Measurements from ENCODE around the gene DSCAML1.

Gene DSCAML1

DNA sequence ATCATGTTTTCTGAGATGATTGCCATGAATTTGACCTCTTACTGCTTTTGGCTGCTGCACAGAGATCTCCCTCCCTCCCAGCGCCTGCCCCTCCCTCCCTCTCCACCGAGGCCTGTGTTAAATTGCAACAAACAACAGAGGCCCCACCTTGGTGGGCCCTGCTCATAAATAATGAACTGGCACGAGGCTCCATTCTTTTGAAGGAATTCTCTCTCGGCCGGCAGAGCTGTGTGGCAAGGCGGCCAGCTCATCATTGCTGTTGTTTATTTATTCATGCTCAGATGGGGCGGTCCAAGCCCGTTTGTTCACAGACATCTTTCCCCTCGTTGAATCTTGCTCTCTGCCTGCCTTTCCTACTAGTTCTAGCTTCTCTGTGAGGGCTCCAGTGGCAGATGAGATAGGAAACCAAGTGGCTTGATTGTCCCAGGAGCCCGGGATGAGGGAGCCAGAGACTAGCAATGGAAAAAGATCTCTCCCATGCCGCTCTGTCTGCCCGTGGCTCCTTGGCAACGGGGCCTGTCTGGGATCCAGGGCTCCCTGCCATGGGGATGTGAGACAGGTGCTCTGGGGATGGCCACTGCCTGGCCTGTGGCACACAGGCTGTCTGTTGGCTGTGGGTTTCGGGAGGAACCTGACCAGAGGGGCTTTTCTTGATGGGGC, 192.6 kb downstream of the DSCAML1 start:
- DNase-seq, result no peak

DNA sequence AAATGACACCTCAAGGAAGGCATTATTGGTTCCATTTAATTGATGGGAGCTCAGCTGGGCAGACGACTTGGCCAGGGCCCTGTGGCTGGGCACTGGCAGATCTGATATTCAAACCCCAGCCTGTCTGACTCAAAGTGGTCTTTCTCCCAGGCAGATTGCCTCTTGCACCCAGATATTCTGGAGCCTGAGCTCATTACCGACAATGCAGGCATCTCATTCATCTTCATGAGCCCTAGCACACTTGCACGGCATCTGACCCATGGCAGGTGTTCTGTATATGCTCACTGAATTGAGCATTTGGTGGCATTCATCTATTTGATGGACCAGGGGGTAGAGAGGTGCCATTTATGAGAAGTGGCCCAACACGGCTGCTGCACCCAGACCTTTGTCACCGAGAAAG, 193.1 kb downstream of the DSCAML1 start:
- no peak for DNase-seq

DNA sequence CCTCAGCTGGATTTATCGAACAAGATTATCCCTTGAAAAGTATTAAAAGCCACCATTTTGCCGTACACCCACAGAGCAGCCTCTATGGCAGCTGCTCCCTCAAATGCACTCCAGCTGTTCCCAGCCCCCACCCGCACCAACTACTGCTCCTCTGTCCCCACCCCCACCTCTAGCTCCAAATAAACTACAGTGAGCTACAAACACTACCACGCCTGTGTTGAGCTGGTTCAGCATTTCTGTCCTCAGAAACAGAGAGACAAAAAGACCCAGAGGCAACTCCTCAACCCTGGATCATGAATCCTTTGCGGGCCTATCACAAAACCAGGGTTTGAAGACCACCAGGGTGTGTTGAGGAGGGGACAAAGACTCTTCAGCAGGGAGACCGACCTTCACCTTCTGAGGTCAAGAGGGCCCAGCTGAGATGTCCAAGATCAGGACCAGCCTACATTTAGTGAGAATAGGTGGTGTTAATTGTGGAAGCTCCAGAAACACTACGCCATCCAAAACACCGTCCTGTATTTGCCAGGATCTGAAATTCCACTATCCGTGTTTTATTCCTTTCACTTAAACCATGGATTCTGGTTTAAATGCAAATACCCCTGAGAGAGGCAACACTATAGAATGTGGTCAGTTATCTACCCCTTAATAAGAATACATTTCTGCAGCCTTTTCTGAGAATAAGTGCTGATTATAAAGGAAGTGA, 195.9 kb downstream of the DSCAML1 start:
- DNase-seq, result no peak

DNA sequence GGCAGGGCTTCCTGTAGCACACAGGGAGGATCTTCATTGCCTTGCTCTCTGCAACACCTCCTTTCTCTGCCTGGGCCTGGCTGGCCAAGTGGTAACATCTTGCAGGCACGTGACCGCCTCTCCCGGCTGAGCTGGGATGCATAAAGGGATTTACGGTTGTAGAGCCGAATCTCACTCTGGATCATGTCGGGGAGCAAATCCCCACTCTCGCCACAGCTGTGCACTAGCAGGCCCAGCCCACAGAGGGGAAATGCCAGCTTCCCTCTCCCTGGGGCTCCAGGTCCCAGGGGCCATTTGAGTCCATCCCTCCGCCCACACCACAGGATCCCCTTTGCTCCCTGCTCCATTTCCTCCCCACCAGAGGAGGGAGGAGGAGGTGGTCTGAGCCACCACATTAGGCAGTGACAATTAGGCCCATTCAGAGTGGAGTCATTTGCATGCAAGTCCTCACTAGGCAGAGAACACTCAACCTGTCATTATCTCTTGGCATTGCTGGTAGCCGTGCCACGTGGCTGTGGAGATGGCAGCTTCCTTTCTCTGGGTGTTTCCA, 196.7 kb downstream of the DSCAML1 start:
- DNase-seq, result no peak

DNA sequence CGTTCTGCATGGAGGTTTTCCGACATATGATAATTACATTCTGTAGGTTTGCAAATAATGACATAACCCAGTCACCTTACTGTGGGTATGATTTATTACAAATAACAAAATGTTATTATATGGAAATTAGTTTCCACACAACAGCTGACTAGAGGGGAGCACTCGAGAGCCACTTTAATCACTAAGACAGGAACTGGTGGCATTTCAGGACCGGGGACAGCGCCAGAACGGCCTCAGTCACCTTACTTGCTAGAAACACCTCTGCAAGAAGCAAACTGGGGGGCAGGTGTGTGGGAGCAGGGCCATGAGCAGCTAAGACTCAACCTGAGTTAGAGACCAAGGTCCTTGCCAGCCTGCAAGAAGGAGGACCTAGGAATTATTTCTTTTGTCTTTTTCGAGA, 199.9 kb downstream of the DSCAML1 start:
- DNase-seq, result no peak

DNA sequence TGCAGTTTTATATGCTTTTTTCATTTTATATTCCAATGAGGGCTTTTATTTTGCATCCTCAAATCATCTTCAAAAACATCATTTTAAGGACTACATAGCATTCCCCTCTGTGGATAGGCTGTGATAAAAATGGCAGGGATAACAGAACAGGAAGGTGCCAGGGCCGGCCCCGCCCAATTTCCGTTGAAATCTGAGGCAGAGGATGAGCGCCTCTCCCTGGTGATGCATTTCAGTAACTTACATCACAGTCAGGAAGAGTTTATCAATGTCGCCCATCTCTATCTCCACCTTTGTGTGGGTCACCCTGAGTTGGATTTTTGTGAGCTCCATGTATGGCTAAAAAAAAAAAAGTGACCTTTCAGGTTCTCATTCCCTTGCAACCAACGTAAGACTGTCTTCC, 201.6 kb downstream of the DSCAML1 start:
- no peak for DNase-seq

DNA sequence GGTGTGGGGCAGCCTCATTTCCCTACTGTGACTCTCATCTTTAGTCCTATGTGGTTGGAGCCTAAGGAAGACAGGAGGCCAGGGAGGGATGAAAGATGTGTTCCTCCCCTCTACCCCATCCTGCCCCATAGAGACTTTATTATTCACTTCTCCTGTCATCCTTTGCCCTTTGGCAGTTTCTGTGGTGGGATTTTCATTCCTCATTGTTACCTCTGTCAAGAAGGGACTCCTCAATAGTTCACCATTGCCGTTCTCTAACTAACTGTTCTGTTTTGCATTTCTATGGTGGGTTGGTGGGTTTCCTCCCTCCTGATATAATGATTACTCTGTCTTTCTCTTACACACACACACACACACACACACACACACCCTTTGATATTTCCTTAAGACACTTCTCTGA, 202.3 kb downstream of the DSCAML1 start:
- no peak for DNase-seq

DNA sequence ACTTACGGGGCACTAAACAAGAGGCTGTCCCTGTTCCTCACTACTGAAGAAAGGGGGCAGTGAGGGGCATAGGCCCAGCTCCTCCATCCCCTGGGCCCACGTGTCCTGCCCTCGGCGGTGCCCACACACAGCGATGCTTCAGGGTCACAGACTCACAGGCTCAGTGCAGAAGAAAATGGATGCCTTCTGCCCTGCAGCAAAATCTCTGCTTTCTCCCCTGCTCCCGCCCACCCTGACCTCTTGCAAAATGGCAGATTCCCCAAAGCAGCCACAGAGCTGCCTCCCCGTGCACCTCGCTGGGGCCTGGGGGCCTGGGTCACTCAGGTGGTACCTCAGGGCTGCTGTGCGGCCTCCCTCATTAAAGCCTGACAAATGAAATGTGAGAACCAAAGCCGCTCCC, 204.0 kb downstream of the DSCAML1 start:
- DNase-seq, result no peak

DNA sequence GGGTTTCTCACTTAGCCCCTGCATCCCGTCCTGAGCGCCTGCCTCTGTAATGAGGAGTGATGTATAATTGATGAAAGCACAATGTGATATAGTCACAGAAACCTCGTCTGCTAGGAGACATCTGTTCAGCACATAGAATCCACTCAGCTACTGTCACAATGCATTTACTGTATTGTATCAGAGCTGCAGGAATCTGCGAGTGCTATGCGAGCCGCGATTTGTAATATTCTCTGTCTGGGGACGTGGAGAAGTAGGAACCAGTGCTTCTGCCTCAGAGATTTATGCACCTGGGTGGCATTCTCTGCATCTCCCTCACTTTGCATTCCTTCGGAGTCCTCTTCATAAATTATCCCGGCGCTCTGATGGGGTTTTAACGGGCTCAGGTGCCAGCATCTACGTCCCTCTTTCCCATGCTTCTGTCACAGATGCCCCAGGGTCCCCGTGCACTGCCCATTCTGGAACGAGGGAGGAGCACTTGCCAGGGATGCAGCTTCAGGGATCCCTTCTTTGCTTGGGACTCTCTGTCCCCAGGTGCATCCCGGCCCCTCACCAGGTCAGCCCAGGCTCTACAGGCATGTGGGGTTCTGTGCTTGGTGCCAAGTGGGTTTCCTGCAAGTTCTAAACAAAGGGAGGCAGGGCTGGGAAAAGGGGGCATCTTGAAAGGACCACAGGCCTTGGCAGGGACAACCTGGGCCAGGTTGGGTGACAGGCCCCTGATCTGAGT, 205.5 kb downstream of the DSCAML1 start:
- no peak for DNase-seq

DNA sequence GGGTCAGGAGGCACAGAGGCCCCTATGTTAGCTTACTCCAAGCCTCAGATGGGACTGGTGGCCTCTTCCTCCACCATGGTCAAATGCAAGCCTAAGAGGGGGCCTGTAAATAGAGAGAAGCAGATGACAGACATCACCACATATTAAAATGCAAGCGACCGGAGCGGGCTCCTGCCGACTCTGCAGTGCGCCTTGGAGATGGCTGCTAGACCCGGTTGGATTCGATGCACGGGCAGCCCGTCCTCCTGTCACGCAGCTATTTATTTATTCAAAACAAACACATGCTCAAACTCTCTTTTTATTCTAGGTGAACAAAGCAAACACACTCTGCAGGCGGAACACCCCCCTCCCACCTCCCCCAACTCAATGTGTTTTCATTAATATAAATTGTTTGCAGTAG, 208.0 kb downstream of the DSCAML1 start:
- no peak for DNase-seq

DNA sequence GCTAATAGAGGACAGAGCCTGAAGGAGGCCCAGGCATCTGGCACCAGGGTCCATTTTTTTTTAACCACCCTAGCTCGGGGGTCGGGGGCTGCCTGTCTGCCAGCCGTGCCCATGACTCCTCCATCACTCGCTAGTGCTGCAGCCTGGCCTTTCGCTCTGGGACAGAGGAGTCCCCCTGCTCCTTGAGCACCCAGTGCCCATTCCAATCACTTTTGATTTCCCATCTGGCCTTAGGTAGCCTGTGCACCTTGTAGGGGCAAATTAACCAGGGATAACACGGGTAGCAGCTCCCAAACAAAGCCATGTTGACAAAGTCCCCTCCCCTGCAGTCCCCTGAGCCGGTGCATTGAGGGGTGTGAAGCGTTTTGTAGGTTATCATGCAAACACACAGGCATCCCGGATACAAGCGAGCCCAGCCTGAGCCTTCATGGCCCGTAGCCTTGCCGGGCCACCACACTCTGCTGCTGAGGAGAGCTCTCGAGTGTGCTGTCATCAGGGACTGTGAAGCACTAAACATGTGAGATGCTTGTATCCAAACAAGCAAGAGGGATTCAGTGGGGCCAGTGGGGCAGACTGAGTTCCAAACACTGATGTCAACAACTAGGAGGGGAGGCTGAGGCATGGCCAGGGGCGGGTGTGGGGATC, 208.7 kb downstream of the DSCAML1 start:
- no peak for DNase-seq

DNA sequence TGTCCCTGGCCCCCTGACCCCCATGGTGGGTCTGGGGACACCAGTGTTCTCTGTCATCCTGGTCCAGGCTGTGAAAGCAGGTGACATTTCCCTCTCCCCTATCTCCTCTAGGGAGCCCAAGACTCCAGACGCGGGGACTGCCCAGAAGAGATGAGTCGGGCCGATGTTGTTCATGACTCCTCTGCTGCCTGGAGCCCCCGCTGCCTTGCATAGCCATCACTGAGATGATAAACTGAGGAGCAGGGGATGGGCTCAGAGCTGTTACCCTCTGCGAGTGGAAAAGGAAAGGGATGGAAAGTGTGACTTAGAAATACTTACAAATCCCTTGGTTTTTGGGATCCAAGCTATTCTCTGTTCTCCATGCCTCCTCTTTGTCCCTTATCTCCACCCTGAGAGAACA, 209.6 kb downstream of the DSCAML1 start:
- DNase-seq, result no peak

DNA sequence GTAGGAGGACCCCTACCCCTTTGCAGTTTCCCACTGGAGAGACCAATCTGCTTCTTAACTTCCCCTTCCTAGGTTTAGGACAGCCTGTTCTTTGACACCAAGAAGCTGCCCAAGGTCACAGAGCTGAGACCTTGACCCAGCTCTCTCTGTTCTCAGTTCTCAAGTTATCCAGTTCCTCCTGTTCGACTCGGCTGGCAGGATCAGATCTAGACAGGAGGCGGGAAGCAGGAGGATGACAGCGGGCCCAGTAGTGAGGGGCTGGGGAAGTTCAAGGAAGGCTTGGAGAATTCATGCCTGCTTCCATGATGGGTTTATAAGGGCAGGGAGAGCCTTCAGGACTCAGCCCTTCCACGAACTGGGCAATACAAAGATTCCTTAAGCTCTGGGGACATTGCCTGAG, 210.6 kb downstream of the DSCAML1 start:
- DNase-seq, result no peak

DNA sequence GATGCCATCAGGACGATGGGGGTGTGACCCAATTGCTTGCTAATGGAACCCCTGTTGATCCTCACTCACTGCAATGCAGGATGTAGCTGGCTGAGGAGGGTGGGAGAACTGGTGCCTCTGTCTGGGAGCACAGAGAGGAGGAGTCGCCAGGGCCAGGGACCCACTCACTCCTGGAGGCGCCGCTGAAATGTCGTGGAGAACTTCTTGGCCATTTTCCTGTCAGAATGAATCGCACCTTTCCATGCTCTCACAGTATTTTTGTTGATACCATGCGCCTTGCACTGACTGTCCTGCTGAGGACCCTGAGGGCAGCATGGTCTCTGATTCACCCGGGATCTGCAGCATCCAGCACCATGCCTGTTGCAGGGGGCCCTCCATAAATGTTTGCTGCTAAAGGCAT, 211.4 kb downstream of the DSCAML1 start:
- no peak for DNase-seq

DNA sequence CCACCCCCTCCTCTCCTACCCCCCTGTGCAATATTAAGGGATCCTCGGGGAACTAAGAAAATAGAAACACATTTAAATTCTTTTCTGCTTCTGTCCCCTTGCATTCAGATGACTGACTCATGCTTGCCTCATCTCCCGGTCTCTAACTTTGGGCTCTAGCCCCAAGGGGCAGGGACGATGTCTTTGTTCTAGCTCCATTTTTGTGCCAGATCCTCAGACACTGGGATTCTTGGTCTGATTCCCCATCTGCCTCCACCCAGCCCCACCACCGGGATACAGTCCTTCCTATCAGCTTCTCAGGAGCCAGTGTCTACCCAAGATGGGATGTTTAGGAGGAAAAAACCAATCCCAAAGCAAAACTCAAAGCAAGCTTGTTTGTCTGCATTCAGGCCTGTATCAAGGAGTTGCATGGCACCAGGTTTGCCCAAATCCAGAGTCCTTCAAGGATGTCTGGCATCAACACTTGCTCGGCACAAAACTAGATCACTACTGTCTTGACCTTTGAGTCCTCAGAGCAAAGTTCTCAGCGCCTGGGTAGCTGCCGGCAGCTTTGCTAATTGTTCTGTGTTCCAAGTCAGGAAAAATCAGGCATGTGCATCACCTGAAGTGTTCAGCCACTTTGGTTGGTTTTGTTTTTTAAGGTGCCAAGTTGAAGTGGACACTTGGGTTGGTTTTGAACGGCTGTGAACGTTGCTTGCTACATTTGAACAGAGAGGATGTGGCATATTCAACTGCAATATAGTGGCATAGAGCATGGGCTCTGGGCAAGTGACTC, 212.8 kb downstream of the DSCAML1 start:
- no peak for DNase-seq

DNA sequence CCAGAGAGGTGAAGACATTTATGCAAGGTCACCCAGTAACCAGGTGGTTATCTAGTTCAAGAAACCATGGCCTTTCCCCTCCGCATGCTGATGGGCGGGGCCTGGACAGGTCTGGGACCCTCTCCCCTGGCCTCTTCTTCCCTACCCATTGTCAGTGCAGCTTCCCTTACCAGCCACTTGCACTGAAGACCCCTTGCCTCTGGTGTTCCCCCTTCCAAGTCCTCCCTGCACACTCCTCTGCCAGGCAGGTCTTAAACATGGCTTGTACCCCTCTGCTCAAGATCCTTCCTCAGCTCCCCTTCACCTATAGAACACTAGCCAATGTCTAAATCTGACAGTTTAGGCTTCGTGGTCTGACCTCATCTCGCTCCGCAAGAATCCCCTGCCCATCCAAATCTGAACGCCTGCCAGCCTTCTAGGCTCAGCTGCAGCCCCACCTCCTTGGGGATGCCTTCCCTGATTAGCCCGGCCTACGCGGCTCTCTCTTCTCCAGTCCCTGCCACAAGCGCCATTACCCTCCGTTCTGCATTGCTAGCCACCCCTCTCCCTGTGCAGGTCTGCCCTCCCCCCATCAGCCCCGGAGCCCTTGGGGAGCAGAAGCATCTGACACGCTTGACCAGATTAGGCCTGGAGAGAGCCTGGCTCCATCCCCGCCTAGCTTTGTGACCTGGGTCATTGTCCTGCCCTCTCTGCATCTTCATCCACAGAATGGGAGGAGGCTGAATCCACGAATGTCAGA, 213.8 kb downstream of the DSCAML1 start:
- DNase-seq, result no peak

DNA sequence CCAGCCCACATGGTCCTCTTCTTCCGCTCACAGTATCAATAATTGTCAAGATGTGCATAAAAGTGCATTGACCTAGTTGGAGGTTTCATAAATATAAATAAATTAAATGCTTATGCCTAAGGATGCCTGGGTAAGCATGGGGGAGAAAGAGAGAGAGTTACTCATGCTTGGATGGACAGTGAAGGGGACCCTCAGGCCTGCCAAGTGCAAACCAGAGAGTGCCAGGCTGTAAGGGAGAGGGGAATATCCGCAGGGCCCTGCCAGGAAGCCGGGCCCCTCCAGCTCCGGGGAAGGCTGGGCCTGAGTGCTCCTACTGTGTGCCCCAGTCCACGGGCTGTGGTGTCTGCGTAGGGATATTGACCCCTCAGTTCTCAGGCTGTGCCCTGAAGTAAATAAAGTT, 214.6 kb downstream of the DSCAML1 start:
- no peak for DNase-seq

DNA sequence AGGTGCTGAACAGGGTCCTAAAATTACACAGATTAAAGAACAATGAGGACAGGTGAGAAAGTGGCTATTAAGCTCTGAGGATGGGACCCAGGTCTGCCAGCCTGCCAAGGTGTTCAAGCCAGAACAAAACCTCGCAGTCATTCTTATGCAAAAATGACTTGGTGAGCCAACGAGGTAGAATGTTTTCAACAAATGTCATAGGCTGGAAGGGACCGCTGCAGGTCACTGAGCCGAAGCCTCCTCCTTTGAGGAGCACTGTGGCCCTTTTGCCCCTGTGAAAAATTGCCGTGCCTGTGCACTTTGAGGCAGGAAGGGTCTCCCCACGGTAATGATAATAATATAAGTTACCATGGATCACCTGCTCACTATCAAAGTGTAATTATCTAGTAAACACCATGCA, 216.2 kb downstream of the DSCAML1 start:
- DNase-seq, result no peak

DNA sequence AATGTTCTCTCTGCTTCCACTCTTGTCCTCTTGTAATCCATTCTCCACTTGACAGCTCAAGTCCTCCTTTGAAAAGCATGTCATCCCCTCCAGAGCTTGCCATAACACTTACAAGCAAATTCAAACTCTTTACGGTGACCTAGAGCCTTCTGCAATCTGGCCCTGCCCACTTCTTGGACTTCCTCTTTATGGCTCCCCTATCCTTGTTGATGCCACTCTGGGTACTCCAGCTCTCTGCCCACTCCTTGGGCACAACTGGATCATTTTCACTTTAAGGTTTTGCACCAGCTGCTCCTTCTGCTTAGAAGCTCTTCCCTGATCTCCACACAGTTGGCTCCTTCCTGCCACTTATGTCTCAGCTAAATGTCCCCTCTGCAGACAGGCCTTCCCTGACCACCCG, 217.9 kb downstream of the DSCAML1 start:
- no peak for DNase-seq

DNA sequence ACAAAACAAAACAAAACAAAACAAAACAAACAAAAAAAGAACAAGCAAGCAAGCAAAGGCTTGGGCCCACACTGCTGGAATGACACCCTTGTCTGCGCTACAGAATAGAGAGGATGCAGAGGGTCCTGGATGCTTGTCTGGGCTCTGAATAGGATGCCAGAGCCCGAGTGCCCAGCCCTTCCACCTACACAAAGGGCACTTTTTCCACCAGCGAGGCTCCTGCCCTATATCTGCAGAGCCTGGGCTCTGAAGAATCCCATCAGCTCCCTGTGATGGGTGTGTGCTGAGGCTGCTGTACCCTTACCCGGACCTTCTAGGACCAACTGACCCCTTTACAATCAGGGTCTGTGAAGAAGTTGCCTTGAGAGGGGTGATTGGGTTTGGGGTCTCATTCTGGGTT, 221.2 kb downstream of the DSCAML1 start:
- no peak for DNase-seq

DNA sequence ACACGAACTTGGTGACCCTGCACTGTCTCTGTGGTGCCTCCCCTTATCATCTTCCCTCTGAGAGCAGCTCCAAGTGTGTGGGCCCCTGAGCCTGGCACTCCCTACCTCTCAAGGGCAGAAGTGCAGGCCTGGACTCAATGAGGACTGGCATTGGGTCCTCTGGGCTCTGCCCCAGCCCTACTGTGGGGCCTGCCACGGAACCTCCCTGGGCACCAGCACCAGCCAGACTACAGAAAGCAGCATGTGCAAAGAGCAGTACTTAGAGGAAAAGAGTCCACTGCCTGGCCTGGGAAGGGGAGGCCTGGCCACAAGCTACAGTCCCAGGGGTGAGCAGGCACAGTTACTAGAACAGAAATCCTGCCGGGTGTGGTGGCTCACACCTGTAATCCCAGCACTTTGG, 222.5 kb downstream of the DSCAML1 start:
- no peak for DNase-seq

DNA sequence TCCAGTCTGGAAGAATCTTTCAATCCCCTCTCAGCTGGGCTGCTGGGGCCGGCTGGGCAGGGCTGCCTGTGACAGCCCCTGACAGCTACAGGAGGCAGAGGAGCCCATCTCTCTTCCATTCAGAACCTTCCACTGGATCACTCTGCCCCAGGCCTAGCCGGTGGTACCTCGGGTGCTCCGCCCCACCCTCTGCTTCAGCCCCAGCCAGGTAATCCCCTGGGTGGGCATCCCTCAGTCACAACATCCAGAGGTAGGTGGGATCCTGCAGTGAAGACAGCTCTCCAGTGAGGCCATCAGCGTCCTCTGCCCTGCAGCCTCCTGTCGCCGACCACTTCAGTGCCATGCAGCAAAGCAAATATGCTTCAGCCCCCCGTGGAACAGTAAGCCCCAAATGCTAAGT, 223.7 kb downstream of the DSCAML1 start:
- DNase-seq, result no peak

Data from CD4-positive, alpha-beta T cell treated with Interleukin-4 for 1 hour (primary cell).